Measurements from ENCODE around the gene PILRB. TPM values are rescaled to one million over a fixed set of nuclear protein-coding genes. Genes with fewer than 3 reads are reported as not detected.

PILRB gene
- total RNA-seq, 2 experiments from 2014 or later = 56.4 to 67.6 TPM

DNA sequence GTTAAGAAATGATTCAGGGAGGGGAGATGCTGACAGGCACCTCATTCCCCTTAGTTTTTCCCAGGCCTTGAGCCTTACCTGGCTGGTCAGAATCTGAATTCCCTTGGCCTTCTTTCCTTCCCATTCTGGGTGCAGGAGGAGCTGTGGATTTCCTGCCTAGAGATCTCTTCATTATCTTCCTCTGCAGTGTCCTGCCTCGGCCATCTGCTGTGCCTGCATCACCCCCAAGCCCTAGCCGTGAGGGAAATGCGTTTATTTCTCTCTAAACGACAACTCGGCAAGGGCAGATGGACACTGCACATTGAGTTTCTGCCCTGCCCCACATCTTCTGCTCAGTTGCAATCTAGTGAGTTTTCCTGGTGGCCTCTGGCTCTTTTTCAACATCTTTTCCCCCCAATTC lies 43.9 kb downstream of the PILRB start:
- no peak overlapping the region for H3K27ac ChIP-seq (ENCODE audit: low read depth in 1 of 2, low read length in 2 of 2)
- DNase-seq = no peak
- no peak overlapping the region for H3K4me3 ChIP-seq (ENCODE audit: low read length)
- no peaks in the 10 kb centered on the region for H3K9me3 ChIP-seq (ENCODE audit: control insufficient read depth in 1 of 2, insufficient read depth in 1 of 2, low read length in 2 of 2)
- H3K27me3 ChIP-seq (ENCODE audit: control insufficient read depth in 1 of 2, insufficient read depth in 2 of 2, low read length in 2 of 2) = no peaks in the 10 kb centered on the region
- CTCF ChIA-PET = no interaction called here
- Mint-ChIP-seq H3K36me3 (ENCODE audit: low read depth) (peaks cover 7% of the 10 kb centered on the region), H3K4me3 (no peak overlapping the region), H3K9me3 (no peaks in the 10 kb centered on the region), H3K27me3 (no peaks in the 10 kb centered on the region), H3K27ac (no peak overlapping the region), H3K4me1 (ENCODE audit: low read depth) (peaks cover 6% of the 10 kb centered on the region)
- TF ChIP-seq CTCF (IDR thresholded peaks at IDR 0.05) = no peak
- intact Hi-C loops (cut with DNase I, micrococcal nuclease) = no loop called here
- POLR2A ChIA-PET = interaction anchor here (1.3 kb wide), 1 partner anchor 26 kb away, joined by 3 read pairs; no protein-coding TSS in a partner anchor
- ATAC-seq (ENCODE audit: poor library complexity) = no peak
- no peaks in the 10 kb centered on the region for H3K36me3 ChIP-seq (ENCODE audit: insufficient read depth, low read length)
- H3K4me1 ChIP-seq (ENCODE audit: insufficient read depth, low read length) = peaks cover 14% of the 10 kb centered on the region

DNA sequence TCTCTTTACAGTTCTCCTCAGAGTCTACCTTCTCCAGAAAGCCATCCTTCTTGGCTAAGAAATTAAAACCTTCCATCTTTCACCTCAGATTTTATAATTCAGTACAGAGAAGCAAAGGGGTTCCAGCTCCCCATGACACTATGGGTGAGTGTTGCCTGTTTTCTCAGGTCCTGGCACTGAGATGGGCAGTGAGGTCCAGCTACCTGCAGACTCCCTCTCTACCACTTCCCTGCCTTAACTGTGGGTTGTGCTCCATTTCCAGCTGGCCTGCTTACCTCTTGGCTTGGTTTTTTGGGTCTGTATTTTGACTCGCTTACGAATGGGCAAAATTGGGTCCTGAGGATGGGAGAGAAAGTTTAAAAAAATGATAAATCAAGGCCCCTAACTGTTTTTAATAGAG lies 44.3 kb downstream of the PILRB start:
- no peaks in the 10 kb centered on the region for H3K36me3 ChIP-seq (ENCODE audit: insufficient read depth, low read length)
- CTCF ChIA-PET = no interaction called here
- no peaks in the 10 kb centered on the region for H3K27me3 ChIP-seq (ENCODE audit: control insufficient read depth in 1 of 2, insufficient read depth in 2 of 2, low read length in 2 of 2)
- ATAC-seq (ENCODE audit: poor library complexity) = no peak
- POLR2A ChIA-PET = no interaction called here
- Mint-ChIP-seq H3K4me1 (ENCODE audit: low read depth) (peaks cover 2% of the 10 kb centered on the region), H3K36me3 (ENCODE audit: low read depth) (peaks cover 7% of the 10 kb centered on the region), H3K4me3 (no peak overlapping the region), H3K27ac (no peak overlapping the region), H3K9me3 (no peaks in the 10 kb centered on the region), H3K27me3 (no peaks in the 10 kb centered on the region)
- intact Hi-C loops (cut with DNase I, micrococcal nuclease) = no loop called here
- DNase-seq = no peak
- no peaks in the 10 kb centered on the region for H3K9me3 ChIP-seq (ENCODE audit: control insufficient read depth in 1 of 2, insufficient read depth in 1 of 2, low read length in 2 of 2)
- no peak overlapping the region for H3K4me3 ChIP-seq (ENCODE audit: low read length)
- no peak overlapping the region for H3K27ac ChIP-seq (ENCODE audit: low read depth in 1 of 2, low read length in 2 of 2)
- H3K4me1 ChIP-seq (ENCODE audit: insufficient read depth, low read length) = peaks cover 11% of the 10 kb centered on the region
- TF ChIP-seq CTCF (IDR thresholded peaks at IDR 0.05) = no peak

DNA sequence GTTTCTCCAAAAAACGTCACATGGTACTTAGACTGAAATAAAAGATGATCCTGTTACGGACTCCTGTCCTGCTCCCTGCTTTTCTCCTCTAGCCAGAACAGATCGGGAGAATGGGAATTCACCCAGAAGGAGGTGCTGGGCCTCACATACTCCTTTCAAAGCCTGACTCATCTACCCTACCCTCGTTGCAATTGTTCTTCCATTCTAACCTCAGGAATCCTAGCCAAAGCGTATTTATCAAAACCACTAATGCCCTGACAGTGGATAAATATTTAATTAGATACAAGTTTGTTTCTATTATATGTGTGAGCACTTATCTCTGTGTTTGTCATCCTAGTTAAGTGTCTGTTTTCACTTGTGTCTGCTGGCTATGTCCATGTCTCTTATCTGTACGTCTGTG lies 48.9 kb downstream of the PILRB start:
- ATAC-seq (ENCODE audit: poor library complexity) (no peak), DNase-seq (no peak)
- CTCF ChIA-PET = interaction anchor here (1.0 to 1.6 kb wide), 5 partner anchors 16 to 274 kb away, joined by 3 to 6 read pairs (median 6); partner anchors contain the start of gene ZCWPW1
- Histone ChIP-seq H3K9me3 (ENCODE audit: control insufficient read depth in 1 of 2, insufficient read depth in 1 of 2, low read length in 2 of 2) (no peaks in the 10 kb centered on the region), H3K4me1 (ENCODE audit: insufficient read depth, low read length) (peaks cover 5% of the 10 kb centered on the region), H3K36me3 (ENCODE audit: insufficient read depth, low read length) (no peaks in the 10 kb centered on the region), H3K27ac (ENCODE audit: low read depth in 1 of 2, low read length in 2 of 2) (no peak overlapping the region), H3K4me3 (ENCODE audit: low read length) (no peak overlapping the region), H3K27me3 (ENCODE audit: control insufficient read depth in 1 of 2, insufficient read depth in 2 of 2, low read length in 2 of 2) (no peaks in the 10 kb centered on the region)
- H3K36me3 Mint-ChIP-seq (ENCODE audit: low read depth) = peaks cover 7% of the 10 kb centered on the region
- H3K4me1 Mint-ChIP-seq (ENCODE audit: low read depth) = peaks cover 3% of the 10 kb centered on the region
- no peak for TF ChIP-seq CTCF (IDR thresholded peaks at IDR 0.05)
- no peaks in the 10 kb centered on the region for H3K27me3 Mint-ChIP-seq
- intact Hi-C loops (cut with DNase I, micrococcal nuclease) = loop anchor here (2.0 to 5.0 kb wide), 3 partner anchors 214 to 429 kb away; partner anchors contain the start of gene AZGP1 (in 1 of the 2)
- H3K27ac Mint-ChIP-seq = no peak overlapping the region
- POLR2A ChIA-PET = interaction anchor here (1.2 to 1.6 kb wide), 4 partner anchors 21 to 305 kb away, joined by 3 to 9 read pairs (median 4); partner anchors contain the start of genes AP4M1, FBXO24, LRCH4 and ZCWPW1
- H3K4me3 Mint-ChIP-seq = no peak overlapping the region
- no peaks in the 10 kb centered on the region for H3K9me3 Mint-ChIP-seq

Measured in CD4-positive, alpha-beta T cell (primary cell).